KOPT-K1 (cell line): Measurements from ENCODE around the gene C14orf180.

Experiments used
- H3K27ac ChIP-seq: fragments of 200-600 bp; sonication (generic); 2 replicates; pipeline ENCODE4 v1.5.1; 2016; ENCODE audit warnings: antibody characterized with exemption, mild to moderate bottlenecking, low read depth, low read length; ENCODE audit not compliant: poor library complexity, severe bottlenecking
- H3K36me3 ChIP-seq: fragments of 200-600 bp; sonication (generic); 2 replicates; pipeline ENCODE4 v1.5.1; 2017; ENCODE audit warnings: antibody characterized with exemption, mild to moderate bottlenecking, low read length, moderate library complexity; ENCODE audit not compliant: insufficient read depth
- H3K9me3 ChIP-seq: fragments of 200-600 bp; sonication (generic); 2 replicates; pipeline ENCODE4 v1.5.1; 2017; ENCODE audit warnings: antibody characterized with exemption, low read length, mild to moderate bottlenecking; ENCODE audit not compliant: insufficient read depth, poor library complexity, severe bottlenecking

Gene C14orf180

DNA sequence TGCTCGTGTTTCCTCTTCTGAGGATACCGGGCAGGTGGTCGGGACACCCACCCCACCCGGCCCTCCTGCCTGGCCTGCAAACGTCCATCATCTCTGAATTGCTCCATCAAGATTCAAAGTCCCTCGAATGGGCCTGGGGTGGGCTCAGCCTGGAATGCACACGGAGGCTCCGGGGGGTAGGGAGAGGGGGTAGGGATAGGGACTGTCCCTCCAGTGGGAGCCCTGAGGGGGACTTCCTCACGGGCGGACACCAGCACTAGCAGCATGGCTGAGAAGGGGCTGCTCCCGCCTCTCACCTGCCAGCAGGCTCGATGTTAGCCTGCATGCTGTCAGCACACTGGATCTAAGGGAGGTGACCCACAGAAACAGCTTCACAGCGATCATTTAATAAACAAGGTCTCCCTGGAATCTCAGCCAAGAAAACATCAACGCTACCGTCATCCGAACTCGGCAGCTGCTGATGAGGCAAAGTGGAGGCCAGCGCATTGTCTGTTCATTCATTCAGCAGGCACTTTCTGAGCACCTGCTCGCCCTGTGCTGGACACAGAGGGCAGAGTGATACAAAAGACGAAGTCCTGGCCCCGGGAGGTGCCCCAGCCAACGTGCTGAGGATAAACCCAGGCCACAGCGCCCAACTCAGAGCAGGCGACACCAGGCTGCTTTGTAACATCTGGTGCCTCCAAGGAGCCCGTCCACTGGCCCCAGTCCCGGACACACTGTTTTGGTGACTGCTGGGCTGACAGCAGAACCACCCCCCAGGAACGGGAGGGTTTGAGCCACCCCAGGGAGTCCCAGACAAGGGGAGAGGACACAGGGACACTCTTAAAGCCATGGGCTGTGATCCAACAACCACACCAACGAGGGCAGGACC is 18.7 kb downstream of the C14orf180 start:
- H3K27ac ChIP-seq, result no peak overlapping the region

DNA sequence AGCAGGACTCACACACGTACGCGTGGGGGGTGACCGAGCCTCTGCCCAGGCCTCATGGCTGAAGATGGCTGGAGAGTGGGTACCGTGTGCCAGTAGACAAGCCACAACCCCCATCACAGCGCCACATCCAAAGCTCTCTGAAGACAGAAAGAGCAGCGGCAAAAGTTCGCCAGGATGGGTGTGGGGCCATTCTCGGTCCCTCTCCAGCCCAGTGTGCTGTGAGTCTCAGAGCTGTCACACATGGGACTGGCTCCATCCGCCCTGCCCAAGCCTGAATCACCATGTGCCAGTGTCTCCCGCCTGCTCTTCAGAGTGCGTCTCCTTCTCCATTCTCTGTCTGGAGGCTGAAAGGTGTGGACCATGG is 19.3 kb downstream of the C14orf180 start:
- no peaks in the 10 kb centered on the region for H3K9me3 ChIP-seq
- H3K27ac ChIP-seq, result no peak overlapping the region
- H3K36me3 ChIP-seq, result no peaks in the 10 kb centered on the region

More for the DNA sequence above, 18.7 kb downstream of the C14orf180 start:
- Histone ChIP-seq H3K9me3 (no peaks in the 10 kb centered on the region), H3K36me3 (no peaks in the 10 kb centered on the region)

DNA sequence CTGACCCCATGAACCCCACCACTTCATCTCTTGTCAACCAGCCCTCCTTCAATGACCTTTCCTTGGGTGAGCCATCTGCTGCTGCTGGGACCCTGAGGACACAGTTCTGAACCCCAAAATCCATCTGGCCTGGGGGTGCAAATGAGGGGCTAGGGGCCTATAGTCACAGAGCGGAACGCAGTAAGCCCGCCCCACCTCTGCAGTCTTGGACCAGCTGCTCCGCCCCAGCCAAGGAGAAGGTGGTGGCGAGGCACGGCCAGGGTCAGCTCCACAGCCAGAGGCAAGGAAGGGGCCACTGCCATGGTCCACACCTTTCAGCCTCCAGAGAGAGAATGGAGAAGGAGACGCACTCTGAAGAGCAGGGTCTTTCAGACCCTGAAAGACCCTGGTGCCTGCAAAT is 19.9 kb downstream of the C14orf180 start:
- H3K27ac ChIP-seq, result no peak overlapping the region
- H3K9me3 ChIP-seq, result no peaks in the 10 kb centered on the region
- no peaks in the 10 kb centered on the region for H3K36me3 ChIP-seq

DNA sequence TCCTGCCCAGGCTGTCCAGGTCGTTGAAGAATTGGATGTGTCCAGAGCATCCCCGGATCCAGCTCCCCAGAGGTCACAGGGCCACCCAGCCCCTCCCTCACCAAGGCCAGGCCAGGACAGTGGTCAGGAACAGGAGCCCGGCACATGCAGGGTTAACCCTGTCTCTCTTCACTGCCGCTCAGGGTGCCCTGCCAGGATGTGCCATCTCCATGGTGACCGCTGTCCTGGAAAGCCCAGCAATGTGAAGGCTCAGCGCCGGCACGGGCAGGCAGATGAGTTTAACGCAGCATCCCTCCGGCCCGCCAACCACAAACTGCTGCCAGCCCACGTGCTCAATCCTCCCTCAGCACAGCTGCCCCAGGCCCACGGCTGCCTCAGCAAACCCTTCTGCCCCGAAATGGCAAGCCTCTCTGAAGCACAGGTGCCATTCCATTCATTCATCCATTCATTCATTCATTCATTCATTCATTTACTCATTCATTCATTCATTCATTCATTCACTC is 20.6 kb downstream of the C14orf180 start:
- Histone ChIP-seq H3K36me3 (no peaks in the 10 kb centered on the region), H3K27ac (no peak overlapping the region), H3K9me3 (no peaks in the 10 kb centered on the region)

DNA sequence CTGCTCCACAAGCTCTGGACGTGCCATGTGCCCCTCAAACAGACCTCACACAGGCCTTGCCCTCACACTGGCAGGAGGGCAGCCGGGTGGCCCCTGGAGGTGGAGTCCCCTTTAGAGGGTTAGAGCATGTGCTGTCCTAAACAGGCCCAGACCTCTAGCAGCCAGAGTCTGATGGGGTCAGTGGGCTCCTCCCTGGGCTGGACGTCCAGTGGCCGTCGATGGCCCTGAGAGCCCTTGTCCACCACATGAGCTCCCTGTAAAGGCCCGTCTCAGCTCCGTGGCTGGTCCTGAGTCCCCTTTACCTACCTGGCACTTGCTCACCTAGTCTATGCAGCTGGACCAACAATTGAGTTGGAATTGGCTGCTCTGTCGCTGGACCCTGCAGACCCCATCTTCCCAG is 21.2 kb downstream of the C14orf180 start:
- no peak overlapping the region for H3K27ac ChIP-seq
- no peaks in the 10 kb centered on the region for H3K36me3 ChIP-seq
- no peaks in the 10 kb centered on the region for H3K9me3 ChIP-seq

DNA sequence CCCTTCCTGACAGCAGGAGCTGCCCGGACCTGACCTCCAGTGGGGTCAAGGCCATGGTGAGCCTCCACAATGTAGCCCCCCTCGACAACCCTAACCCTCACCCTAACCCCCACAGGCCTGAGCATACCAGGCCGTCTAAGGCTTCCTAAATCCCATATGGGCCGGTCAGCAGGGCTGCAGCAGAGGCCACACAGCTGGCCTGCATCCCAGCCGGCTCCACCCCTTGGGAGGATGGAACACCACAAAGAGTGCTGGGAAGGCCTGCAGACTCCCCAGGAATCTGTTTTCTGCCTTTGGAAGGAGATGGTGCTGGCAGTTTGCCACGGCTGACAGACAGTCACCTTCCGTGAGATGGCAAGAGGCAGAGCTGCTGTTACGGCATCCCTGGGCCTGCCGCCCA is 22.2 kb downstream of the C14orf180 start:
- Histone ChIP-seq H3K27ac (no peak overlapping the region), H3K9me3 (no peaks in the 10 kb centered on the region), H3K36me3 (no peaks in the 10 kb centered on the region)

DNA sequence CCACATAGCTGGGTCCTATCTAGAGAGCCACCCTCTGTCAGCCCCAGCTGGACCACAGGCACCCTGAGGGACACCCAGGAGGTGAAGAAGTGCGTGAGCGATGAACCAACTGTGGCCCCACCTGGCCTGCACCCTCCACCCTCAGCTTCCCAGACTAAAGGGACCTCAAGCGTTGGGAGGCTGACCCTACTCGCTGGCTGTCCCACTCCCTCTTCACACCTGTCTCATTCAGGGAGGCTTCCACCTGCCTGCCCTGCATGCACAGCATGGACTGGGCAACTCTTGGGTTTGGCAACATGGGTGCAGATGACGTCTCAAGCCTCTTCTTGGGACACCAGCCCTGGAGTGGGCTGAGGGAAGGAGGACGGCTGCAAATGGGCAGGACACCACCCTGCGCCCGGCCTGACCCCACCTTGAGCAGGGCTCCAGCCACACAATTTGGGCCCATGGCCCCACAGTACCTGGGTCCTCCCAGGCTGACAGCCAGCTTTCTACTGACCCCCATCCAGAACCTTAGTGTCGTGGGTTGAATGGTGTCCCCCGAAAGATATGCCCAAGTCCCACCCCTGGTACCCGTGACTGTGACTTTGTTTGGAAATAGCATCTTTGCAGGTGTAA is 22.9 kb downstream of the C14orf180 start:
- H3K9me3 ChIP-seq, result no peaks in the 10 kb centered on the region
- H3K36me3 ChIP-seq, result no peaks in the 10 kb centered on the region
- no peak overlapping the region for H3K27ac ChIP-seq

DNA sequence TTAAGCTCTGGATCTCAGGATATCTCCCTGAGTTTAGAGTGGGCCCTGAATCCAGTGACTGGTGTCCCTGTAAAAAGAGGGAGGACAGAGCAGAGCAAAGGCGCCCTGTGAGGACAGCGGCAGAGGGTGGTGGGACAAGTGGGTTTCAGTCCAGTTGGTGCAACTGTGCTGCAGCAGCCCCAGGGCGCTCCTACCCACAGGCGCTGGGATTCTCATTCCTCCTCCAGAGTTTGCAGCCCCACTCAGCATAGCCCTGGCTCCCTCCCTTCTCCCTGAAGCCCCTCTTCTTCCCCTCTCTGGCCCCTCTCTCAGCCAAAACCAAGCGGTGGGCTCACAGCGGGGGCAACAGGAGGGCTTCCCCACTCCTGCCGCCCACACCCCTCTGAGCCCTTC is 23.4 kb downstream of the C14orf180 start:
- Histone ChIP-seq H3K27ac (no peak overlapping the region), H3K9me3 (no peaks in the 10 kb centered on the region), H3K36me3 (no peaks in the 10 kb centered on the region)

DNA sequence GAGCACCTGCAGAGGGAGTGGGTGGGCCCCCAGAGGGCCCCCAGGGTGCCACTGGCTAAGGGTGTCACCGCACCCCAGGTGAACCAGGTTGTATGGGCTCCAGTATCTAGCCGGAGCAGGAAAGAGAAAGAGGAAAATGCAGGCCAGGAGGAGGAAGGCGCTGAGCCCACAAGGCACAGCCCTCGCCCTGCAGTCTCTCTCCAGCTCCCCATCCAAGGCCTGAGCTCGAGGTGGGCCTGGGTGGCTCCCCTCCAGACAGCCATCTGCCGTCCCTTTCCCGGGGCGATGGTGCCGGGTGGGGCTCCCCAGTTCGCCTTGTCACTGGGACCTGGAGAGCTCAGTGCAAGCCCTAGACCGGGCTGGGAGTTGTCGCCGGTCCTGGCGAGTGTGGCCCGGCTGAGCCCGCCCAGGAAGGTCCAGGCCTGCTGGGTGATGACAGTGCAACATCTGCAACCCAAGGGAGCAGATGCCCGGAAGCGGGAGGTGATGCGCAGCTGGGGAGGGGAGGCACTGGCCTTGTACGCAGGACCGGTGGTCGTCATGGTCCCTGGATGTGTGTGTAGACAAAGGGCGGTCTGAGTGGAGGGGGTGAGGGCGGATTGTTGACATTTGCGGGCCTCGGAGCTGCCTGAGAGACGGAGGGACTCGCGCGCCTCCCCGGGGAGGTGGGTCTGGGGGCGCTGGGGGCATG is 24.3 kb downstream of the C14orf180 start:
- H3K27ac ChIP-seq, result no peak overlapping the region
- H3K9me3 ChIP-seq, result no peaks in the 10 kb centered on the region
- H3K36me3 ChIP-seq, result no peaks in the 10 kb centered on the region

DNA sequence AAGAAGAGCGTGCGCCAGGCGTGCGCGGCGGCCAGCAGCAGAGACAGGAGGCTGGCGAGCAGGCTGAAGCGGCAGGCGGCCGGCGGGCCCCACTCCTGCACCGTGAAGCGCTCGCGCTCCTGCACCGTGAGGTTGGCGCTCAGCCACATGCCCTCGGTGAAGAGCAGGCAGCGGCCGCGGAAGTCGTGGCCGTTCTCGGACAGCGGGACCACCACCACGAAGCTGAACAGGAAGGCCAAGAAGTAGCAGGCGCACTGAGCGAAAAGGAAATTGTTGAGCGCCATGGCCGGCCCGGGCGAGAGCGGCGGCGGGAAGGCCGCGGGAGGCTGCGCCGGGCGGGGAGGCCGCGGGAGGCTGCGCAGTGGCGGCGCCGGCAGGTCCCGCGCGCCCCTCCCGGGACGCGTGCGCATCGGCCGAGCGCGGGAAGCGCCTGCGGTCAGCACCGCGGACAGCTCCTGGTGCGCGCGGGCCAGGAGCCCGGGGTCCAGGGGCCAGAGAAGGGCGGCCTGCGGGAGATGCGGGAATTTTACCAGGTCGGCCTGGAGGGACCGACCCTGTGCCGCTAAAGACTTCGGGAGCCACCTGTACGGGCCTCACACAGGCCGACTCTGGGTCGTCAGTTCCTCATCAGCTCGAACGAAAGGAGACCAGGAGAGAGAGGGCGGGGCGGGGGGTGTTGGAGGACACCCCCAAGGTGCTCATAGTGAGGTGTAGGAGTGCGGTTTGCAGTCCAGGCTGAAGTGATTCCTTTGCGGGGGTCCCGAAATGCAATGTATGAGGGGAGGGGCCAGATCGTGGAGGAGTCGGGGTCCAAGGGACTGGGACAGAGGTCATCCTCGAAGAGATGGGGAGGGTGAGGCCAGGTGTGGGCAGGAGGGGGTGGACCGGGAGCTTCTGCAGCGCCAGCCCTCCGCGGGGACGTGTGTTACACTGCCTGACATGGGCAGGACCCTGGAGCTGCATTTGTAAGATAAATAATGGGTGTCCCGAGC is 25.2 kb downstream of the C14orf180 start, which contains the start of gene TMEM179:
TSS of gene TMEM179 (minus strand) at position 315 of the 992 bp plus-strand sequence. CDS start at position 284, 31 bp downstream.
- no peaks in the 10 kb centered on the region for H3K9me3 ChIP-seq
- H3K27ac ChIP-seq, result no peak within 1 kb of the TSS
- no peaks in the 10 kb centered on the region for H3K36me3 ChIP-seq

DNA sequence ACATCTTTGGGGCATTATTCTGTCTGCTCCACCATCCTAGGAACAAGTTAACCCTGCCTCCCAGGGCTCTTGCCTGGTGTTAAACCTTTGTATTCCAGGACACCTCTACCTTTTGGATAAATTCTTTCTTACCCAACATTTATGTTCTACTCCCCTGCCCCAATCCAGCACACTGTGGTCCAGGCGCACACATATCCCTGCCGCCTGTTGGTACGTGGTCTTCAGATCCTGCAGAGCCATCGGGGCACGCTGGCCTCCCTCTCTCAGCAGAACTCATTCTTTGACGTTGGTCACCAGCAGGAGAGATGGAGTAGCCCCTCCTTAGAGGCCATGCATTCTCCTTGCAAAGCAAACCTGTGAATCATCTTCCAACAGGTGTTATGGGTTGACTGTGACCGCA is 30.1 kb downstream of the C14orf180 start:
- Histone ChIP-seq H3K9me3 (no peaks in the 10 kb centered on the region), H3K27ac (no peak overlapping the region), H3K36me3 (no peaks in the 10 kb centered on the region)

DNA sequence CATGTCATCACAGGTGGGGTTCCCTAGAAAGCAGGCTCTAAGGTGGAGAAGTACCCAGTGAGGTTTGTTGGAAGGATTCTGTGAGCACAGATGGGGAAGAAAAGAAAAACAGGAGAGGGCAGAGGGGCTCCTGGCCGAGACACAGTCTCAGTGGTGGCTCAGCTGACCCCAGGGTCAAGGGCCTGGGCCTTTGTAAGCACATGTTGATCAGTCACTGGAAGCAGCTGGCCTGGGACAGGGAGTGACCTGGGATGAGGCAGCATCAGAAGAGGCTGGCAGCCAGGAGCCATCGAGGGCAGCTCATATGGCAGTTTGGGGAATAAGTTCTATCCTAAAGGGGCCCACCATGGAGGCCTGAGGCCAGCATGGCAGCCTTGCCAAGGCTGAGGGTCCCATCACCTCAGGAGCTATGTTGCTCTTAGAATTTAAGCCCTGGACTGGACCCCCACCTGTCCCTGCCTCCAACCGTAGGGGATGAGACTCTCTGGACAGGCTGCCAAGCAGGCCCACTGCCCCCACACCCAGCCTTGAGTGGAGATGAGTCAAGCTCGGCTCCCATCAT is 31.3 kb downstream of the C14orf180 start:
- Histone ChIP-seq H3K9me3 (no peaks in the 10 kb centered on the region), H3K36me3 (no peaks in the 10 kb centered on the region), H3K27ac (no peak overlapping the region)

DNA sequence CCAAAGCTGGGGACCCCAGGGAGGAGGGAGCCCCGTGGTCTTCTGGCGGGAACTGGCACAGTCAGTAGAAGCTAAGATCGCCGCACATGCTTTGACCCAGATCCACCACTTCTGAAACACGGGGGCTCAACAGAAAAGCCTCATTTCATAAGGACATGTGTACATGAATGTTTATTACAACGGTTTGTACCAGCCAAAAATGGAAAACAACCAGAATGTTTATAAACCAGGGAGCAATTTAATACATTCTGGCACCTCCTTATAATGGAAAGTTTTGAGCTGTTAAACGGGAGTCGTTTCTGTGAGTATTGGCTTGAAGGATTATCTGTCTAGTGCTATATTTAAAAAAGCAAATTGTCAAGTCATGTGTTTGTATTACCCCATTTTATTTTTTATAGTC is 32.3 kb downstream of the C14orf180 start:
- H3K9me3 ChIP-seq, result no peaks in the 10 kb centered on the region
- H3K27ac ChIP-seq, result no peak overlapping the region
- H3K36me3 ChIP-seq, result no peaks in the 10 kb centered on the region

DNA sequence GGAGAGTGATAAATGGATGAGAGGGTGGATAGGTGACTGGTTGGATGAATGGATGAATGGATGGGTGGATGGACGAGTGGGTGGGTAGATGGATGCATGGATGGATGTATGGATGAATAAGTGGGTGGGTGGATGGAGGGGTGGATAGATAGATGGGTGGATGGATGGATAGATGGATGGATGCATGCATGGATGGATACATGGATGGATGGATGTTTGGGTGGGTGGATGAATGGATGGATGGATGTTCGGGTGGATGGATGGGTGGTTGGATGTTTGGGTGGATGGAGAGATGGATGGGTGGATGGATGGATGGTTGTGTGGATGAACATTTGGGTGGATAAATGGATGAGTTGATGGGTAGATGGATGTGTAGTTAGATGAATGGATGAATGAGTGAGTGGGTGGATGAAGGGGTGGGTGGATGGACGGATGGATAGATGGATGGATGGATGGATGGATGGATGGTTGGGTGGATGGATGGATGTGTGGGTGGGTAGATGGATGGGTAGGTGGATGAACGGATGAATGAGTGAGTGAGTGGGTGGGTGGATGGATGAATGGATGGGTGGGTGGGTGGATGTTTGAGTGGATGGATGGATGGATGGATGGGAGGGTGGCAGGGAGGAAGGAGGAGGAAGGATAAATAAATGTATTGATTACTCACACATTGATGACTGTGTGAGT is 34.7 kb downstream of the C14orf180 start:
- Histone ChIP-seq H3K27ac (no peak overlapping the region), H3K36me3 (no peaks in the 10 kb centered on the region), H3K9me3 (no peaks in the 10 kb centered on the region)
